ENCODE results near the gene ADAMTSL5. TPM values are rescaled to one million over a fixed set of nuclear protein-coding genes. Genes with fewer than 3 reads are reported as not detected.

Gene ADAMTSL5
- total RNA-seq, 1 donor from 2014 or later: 0.43 TPM

- intact Hi-C loops (cut with DNase I): no loop called here
- TF ChIP-seq CTCF (IDR thresholded peaks at IDR 0.05): no peak
- peaks cover 21% of the 10 kb centered on the region for H3K27me3 ChIP-seq
Measured at GRCh38 chr19:1457892-1458291, 54.9 kb downstream of the ADAMTSL5 start.

DNA sequence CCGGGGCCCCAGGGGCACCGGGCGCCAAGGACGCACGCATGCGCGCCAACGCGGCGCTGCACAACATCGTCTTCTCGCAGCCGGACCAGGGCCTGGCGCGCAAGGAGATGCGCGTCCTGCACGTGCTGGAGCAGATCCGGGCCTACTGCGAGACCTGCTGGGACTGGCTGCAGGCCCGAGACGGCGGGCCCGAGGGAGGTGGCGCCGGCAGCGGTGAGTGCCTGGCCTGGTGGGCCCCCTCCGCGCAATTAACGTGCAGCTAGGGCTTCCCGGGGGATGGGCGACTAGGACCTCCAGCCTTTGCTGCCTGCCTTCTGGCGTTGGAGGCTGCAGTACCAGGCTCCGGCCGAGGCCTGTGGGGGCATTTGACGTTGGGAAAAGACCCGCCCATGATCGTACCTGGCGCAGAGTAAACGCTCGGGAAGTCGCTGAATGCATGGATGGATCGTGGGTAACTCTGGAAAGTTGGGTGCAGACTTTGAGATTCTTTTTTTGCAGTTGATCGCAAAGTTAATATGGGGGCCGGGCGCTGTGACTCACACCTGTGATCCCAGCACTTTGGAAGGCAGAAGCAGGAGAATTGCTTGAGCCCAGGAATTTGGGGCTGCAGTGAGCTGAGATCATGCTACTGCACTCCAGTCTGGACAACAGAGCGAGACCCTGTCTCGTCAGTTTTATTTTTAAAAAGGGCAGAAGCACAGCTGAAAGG lies 55.6 kb downstream of the ADAMTSL5 start:
- no peaks in the 10 kb centered on the region for H3K9me3 ChIP-seq
- H3K4me3 ChIP-seq: no peak overlapping the region
- DNase-seq (ENCODE audit: low spot score in 2 of 2): no peak
- TF ChIP-seq CTCF (IDR thresholded peaks at IDR 0.05): no peak
- H3K4me1 ChIP-seq: peaks cover 11 to 14% of the 10 kb centered on the region in 2 donors
- H3K27me3 ChIP-seq: peaks cover 21% of the 10 kb centered on the region
- no peak overlapping the region for H3K27ac ChIP-seq
- peaks cover 0 to 11% of the 10 kb centered on the region in 2 donors for H3K36me3 ChIP-seq
- intact Hi-C loops (cut with DNase I): no loop called here

More at GRCh38 chr19:1457892-1458291, 54.9 kb downstream of the ADAMTSL5 start:
- Histone ChIP-seq H3K36me3 (peaks cover 0 to 11% of the 10 kb centered on the region in 2 donors), H3K4me3 (no peak overlapping the region), H3K4me1 (peaks cover 8 to 11% of the 10 kb centered on the region in 2 donors), H3K9me3 (no peaks in the 10 kb centered on the region), H3K27ac (no peak overlapping the region)
- DNase-seq (ENCODE audit: low spot score in 2 of 2): no peak

DNA sequence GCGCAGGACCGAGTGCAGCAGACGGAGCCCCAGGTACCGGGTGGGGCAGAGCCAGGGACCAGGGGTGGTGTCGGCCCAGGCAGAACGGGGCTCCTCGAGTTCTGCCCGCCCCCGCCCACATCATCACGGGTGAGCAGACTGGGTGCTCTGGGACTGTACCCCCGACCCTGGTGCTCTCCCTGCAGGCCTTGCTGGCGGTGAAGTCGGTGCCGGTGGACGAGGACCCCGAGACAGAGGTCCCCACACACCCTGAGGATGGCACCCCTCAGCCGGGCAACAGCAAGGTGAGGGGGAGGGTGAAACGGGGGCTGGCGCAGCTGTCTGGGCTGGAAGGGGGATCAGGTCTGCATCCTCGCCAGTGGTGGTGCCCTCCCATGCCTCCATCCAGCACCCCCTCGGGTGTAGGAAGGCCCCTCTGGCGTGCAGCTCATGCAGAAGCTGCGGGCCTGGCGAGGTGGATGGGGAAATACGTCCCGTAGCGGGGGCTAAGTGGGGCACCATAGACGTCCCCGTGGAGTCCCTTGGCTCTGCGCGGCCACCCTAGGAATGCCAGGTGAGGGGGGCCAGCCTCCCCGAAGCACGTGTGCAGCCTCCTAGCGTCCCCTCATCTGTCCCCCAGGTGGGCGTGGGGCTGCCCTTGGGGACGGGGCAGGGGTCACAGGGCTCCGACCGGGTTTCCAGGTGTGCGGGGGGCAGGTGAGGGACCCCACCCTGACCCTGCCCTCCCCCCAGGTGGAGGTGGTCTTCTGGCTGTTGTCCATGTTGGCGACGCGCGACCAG lies 56.5 kb downstream of the ADAMTSL5 start:
- intact Hi-C loops (cut with DNase I): no loop called here
- DNase-seq (ENCODE audit: low spot score in 2 of 2): no peak
- Histone ChIP-seq H3K4me3 (no peak overlapping the region), H3K4me1 (peaks cover 11 to 14% of the 10 kb centered on the region in 2 donors), H3K9me3 (no peaks in the 10 kb centered on the region), H3K27ac (no peak overlapping the region), H3K36me3 (peaks cover 0 to 11% of the 10 kb centered on the region in 2 donors), H3K27me3 (peaks cover 27% of the 10 kb centered on the region)
- no peak for TF ChIP-seq CTCF (IDR thresholded peaks at IDR 0.05)

DNA sequence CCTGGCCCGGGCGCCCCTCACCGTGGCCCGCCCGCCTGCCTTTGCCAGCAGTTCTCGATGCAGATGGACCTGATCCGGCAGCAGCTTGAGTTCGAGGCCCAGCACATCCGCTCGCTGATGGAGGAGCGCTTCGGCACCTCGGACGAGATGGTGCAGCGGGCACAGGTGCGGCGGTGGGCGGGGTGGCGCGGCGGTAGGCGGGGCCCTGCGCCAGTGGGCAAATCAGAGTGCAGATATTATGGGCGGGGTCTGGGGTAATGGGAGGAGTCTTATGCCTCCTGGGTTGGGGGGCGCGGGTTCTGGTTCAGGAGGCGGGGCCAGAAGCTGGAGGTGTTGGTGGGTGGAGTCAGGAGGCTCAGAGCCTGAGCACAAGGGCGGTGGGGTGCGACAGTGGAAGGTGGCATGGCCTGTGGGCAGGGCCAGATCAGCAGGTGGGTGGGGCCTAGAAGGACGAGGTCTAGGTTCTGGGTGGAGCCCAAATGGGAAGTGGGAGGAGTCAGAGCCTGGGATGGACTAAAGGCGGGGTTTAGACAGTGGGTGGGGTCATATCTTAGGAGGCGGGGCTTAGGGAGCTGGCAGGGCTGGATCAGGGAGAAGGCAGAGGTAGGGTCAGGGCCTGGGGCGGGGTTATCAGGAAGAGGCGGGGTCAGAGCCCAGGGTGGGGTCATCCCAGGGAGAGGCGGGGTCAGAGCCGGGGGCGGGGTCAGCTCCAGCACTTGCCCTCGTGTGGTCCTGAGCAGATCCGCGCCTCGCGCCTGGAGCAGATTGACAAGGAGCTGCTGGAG lies 57.3 kb downstream of the ADAMTSL5 start:
- Histone ChIP-seq H3K27ac (no peak overlapping the region), H3K4me3 (no peak overlapping the region), H3K27me3 (peaks cover 34% of the 10 kb centered on the region), H3K9me3 (no peaks in the 10 kb centered on the region), H3K36me3 (peaks cover 0 to 4% of the 10 kb centered on the region in 2 donors), H3K4me1 (peaks cover 11 to 14% of the 10 kb centered on the region in 2 donors)
- intact Hi-C loops (cut with DNase I): no loop called here
- TF ChIP-seq CTCF (IDR thresholded peaks at IDR 0.05): no peak
- no peak for DNase-seq (ENCODE audit: low spot score in 2 of 2)

Other genes with a start within 250 kb of the ADAMTSL5 start
- 442 TPM for gene CIRBP, start 243.7 kb downstream of the ADAMTSL5 start, total RNA-seq
- 156 TPM for gene FAM174C, start 237.5 kb downstream of the ADAMTSL5 start, total RNA-seq
- gene EFNA2, start 227.1 kb downstream of the ADAMTSL5 start, total RNA-seq: not detected
- gene NDUFS7, start 129.1 kb downstream of the ADAMTSL5 start, total RNA-seq: 216 TPM
- 56.4 TPM for gene GAMT, start 111.5 kb downstream of the ADAMTSL5 start, total RNA-seq
- gene DAZAP1, start 105.4 kb downstream of the ADAMTSL5 start, total RNA-seq: 15.8 TPM
- 3,111 TPM for gene RPS15, start 74.6 kb downstream of the ADAMTSL5 start, total RNA-seq
- gene APC2, start 62.9 kb downstream of the ADAMTSL5 start, total RNA-seq: not detected
- 32.7 TPM for gene C19orf25, start 33.8 kb downstream of the ADAMTSL5 start, total RNA-seq
- 1.5 TPM for gene PCSK4, start 22.7 kb downstream of the ADAMTSL5 start, total RNA-seq
- 3.2 TPM for gene REEP6, start 21.8 kb downstream of the ADAMTSL5 start, total RNA-seq
- gene PLK5, start 11.1 kb upstream of the ADAMTSL5 start, total RNA-seq: not detected
- 83.7 TPM for gene MEX3D, start 55.3 kb upstream of the ADAMTSL5 start, total RNA-seq
- 143 TPM for gene MBD3, start 79.8 kb upstream of the ADAMTSL5 start, total RNA-seq
- 61.0 TPM for gene UQCR11, start 92.4 kb upstream of the ADAMTSL5 start, total RNA-seq
- gene TCF3, start 139.6 kb upstream of the ADAMTSL5 start, total RNA-seq: 209 TPM
- not detected for gene ONECUT3, start 240.5 kb upstream of the ADAMTSL5 start, total RNA-seq

Measured in ascending aorta (tissue), 2 donors.